Measurements from ENCODE around the gene DCP1A.

- TF ChIP-seq, protein P1, sequence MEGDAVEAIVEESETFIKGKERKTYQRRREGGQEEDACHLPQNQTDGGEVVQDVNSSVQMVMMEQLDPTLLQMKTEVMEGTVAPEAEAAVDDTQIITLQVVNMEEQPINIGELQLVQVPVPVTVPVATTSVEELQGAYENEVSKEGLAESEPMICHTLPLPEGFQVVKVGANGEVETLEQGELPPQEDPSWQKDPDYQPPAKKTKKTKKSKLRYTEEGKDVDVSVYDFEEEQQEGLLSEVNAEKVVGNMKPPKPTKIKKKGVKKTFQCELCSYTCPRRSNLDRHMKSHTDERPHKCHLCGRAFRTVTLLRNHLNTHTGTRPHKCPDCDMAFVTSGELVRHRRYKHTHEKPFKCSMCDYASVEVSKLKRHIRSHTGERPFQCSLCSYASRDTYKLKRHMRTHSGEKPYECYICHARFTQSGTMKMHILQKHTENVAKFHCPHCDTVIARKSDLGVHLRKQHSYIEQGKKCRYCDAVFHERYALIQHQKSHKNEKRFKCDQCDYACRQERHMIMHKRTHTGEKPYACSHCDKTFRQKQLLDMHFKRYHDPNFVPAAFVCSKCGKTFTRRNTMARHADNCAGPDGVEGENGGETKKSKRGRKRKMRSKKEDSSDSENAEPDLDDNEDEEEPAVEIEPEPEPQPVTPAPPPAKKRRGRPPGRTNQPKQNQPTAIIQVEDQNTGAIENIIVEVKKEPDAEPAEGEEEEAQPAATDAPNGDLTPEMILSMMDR (conservative IDR thresholded peaks at IDR 0.05 in 1 of 2, IDR thresholded peaks at IDR 0.05 in 1 of 2; ENCODE audit: extremely low read depth in 1 of 2, insufficient read depth in 1 of 2, low read depth in 1 of 2, low read length in 2 of 2) = no peak
- no peak for TF ChIP-seq EZH2 (IDR thresholded peaks at IDR 0.05; ENCODE audit: borderline replicate concordance, low read length)
Observed at GRCh38 chr3:53274938-53275605, 72.3 kb downstream of the DCP1A start.

Data from mammary epithelial cell (primary cell).